Prostate gland (tissue), 2 donors: ENCODE measurements around the gene IREB2.

Source experiments
- CTCF ChIP-seq, 4 experiments: fragments of 200-600 bp in 2 of 4; fragments of 450-650 bp in 2 of 4; sonication (generic) in 2 of 4; IDR thresholded peaks; 1 replicate in 3 of 4; 2 replicates in 1 of 4; pipeline ENCODE4 v1.5.1; 2016 to 2019; ENCODE audit warnings: antibody characterized with exemption in 4 of 4, mild to moderate bottlenecking in 2 of 4, moderate library complexity in 2 of 4
- POLR2A ChIP-seq: fragments of 450-650 bp; IDR thresholded peaks from one replicate; pipeline ENCODE4 v1.6.1; 2016; ENCODE audit warnings: antibody characterized with exemption, mild to moderate bottlenecking
- POLR2AphosphoS5 ChIP-seq: sonication (generic); formaldehyde crosslinking; IDR thresholded peaks from one replicate; pipeline ENCODE4 v1.6.1; 2017; ENCODE audit warnings: antibody characterized with exemption

- no peak for TF ChIP-seq POLR2AphosphoS5
- TF ChIP-seq CTCF (IDR thresholded peaks at IDR 0.05) = no peak
- TF ChIP-seq POLR2A = no peak
These were observed 103.1 kb downstream of the IREB2 start for GRCh38 chr15:78540871-78541743.
